AG04449 (cell line): ENCODE measurements around the gene ATP9B.

Experiments used
- CTCF ChIA-PET: fragments of 350-600 bp; formaldehyde crosslinking; extraction: SDS; loops from one replicate; lab custom pipeline; 2021; ENCODE audit warnings: antibody characterized with exemption; lab: Yijun Ruan, JAX
- POLR2A ChIA-PET: fragments of 400-600, 350-600 bp; formaldehyde crosslinking; extraction: SDS; loops from one replicate; lab custom pipeline; 2020; ENCODE audit warnings: antibody characterized with exemption, inconsistent platforms; lab: Yijun Ruan, JAX
- DNase-seq: peaks from one replicate; pipeline ENCODE4 v3.0.0-alpha.2; 2010; ENCODE audit warnings: low read depth, low spot score
- H3K4me3 ChIP-seq: 2 replicates; pipeline ENCODE4 v1.5.1; 2011; ENCODE audit warnings: low read depth, mild to moderate bottlenecking, control low read depth, low read length
- CTCF ChIP-seq: IDR thresholded peaks from one replicate; pipeline ENCODE4 v1.5.1; 2011; ENCODE audit warnings: mild to moderate bottlenecking, moderate library complexity, low read length, control low read depth, inconsistent platforms; ENCODE audit not compliant: insufficient read depth; ENCODE audit errors: missing control alignments

ATP9B gene

DNA sequence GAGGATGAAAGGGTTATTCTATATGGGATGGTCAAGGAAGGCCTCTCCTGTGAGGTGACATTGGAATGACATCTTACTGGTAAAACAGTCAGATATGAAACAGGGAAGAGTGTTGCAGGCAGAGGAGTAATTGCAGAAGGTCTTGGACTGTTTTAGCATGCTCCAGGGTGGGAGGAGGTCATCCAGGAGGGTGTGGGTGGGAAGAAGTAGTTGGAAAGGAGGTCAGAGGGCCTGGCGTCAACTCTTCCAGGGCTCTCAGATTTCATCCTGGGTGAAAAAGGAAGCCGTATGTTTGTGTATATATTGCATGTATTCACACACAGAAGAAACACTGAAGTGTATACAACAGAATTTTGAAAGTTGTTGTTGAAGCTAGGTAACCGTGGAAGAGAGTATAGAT is 48.2 kb downstream of the ATP9B start:
- no peak for DNase-seq
- no peak for TF ChIP-seq CTCF
- POLR2A ChIA-PET: no interaction called here
- no peak overlapping the region for H3K4me3 ChIP-seq
- CTCF ChIA-PET: no interaction called here

- POLR2A ChIA-PET: no interaction called here
- TF ChIP-seq CTCF: no peak
- CTCF ChIA-PET: no interaction called here
- no peak overlapping the region for H3K4me3 ChIP-seq
- no peak for DNase-seq
These were observed 48.6 kb downstream of the ATP9B start for GRCh38 chr18:79117788-79118187.

DNA sequence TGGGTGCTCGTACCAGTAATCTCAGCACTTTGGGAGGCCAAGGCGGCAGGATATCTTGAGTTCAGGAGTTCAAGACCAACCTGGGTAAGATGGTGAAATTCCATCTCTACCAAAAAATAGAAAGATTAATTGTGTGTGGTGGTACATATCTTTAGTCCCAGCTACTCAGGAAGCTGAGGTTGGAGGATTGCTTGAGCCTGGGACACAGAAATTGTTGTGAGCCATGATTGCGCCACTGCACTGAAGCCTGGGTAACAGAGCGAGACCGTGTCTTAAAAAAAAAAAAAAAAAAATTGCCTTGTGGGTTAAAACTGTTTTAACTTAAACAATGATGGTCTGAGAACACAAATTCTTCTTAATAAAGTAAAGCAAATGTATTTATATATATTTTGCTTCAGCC is 49.6 kb downstream of the ATP9B start:
- TF ChIP-seq CTCF: no peak
- no peak overlapping the region for H3K4me3 ChIP-seq
- ChIA-PET CTCF (no interaction called here), POLR2A (no interaction called here)
- DNase-seq: no peak

DNA sequence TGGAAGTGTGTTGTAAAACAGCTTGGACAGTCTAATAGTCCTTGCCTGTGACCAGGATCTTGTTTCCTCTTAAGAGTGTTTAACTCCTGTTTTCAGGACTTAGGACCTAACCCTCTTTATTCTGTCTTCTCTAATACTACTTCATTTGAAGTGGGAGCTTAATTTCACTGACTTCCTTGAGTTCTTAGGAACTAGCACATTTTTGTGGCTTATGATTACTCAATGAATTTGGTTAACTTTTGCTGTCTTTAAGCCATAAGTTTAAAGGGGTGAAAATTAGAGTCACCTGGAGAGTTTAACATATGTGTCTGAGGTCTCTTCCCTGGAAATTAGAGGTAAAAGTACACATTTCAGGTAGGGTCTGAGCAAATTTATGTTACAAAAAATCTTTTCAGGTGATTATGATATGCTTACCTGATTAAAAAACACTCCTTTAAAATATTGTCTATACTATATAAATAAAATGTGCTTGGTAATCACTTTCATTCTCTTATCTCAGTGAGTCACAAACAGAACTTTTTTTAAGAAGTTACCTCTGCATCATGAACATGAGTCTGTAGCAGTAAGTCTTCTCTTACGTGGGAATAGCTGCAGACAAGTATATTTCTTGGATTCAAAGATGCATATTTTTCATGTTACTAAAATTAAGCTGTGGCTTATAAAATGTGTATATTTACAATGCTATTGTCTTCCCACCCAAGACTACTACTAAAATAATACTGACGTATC is 52.7 kb downstream of the ATP9B start:
- TF ChIP-seq CTCF: no peak
- CTCF ChIA-PET: no interaction called here
- no peak for DNase-seq
- POLR2A ChIA-PET: no interaction called here
- no peak overlapping the region for H3K4me3 ChIP-seq

DNA sequence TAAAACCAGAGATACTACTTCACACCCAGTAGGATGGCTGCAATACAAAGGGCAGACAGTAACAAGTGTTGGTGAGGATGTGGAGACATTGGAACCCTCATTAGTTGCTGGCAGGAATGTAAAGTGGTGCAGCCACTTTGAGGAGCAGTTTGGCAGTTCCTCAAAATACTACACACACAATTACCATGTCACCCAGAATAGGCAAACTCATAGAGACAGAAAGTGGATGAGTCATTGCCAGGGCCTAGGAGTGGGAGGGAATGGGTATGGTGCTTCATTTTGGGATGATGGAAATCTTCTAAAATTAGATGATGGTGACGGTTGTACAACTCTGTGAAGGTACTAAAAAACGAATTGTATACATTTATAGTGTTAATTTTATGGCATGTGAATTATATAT is 54.8 kb downstream of the ATP9B start:
- ChIA-PET CTCF (no interaction called here), POLR2A (no interaction called here)
- no peak for TF ChIP-seq CTCF
- DNase-seq: no peak
- no peak overlapping the region for H3K4me3 ChIP-seq

DNA sequence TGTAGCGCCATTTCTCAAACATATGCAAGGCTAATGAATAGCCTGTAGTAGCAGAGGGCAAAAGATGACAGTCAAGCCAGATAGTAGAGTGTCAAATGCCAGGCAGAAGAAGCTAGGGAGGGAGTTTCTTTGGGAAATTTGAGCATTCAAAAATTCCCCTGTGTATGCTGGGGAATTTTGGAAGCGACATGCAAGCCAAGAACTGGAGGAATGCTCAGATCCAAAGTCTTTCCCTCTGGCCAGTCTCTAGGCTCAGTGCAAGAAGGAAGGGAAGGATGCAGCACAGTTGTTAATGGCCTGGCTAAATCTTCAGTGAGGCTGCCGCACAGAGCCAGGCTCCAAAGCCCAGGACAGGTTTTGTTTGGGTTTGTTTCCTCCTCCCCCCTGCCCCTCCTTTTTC is 59.9 kb downstream of the ATP9B start:
- ChIA-PET POLR2A (no interaction called here), CTCF (no interaction called here)
- no peak for DNase-seq
- TF ChIP-seq CTCF: no peak
- H3K4me3 ChIP-seq: no peak overlapping the region
